H9 (cell line): ENCODE results near the gene ATP12A. TPM values are rescaled to one million over a fixed set of nuclear protein-coding genes. Genes with fewer than 3 reads are reported as not detected.

ENCODE experiments used
- DNase-seq: peaks from one replicate; pipeline ENCODE4 v3.0.0-alpha.2; 2017
- H2AFZ ChIP-seq: one replicate; pipeline ENCODE4 v1.6.1; 2013; ENCODE audit warnings: mild to moderate bottlenecking, low read length, control low read depth, moderate library complexity
- H2AK5ac ChIP-seq: 2 replicates; pipeline ENCODE4 v1.6.1; 2013; ENCODE audit warnings: low read length, control low read depth, mixed read lengths; ENCODE audit not compliant: insufficient read length
- H2BK120ac ChIP-seq: one replicate; pipeline ENCODE4 v1.6.1; 2013; ENCODE audit warnings: low read depth, mild to moderate bottlenecking, low read length, control low read depth, inconsistent platforms; ENCODE audit not compliant: poor library complexity, severe bottlenecking
- H2BK12ac ChIP-seq: 2 replicates; pipeline ENCODE4 v1.6.1; 2013; ENCODE audit warnings: low read length, control low read depth, mixed read lengths, low read depth; ENCODE audit not compliant: insufficient read length
- H2BK15ac ChIP-seq: 2 replicates; pipeline ENCODE4 v1.6.1; 2013; ENCODE audit warnings: low read depth, low read length, control low read depth
- H2BK20ac ChIP-seq: one replicate; pipeline ENCODE4 v1.6.1; 2013; ENCODE audit warnings: low read depth, mild to moderate bottlenecking, low read length, control low read depth, inconsistent platforms; ENCODE audit not compliant: poor library complexity, severe bottlenecking
- H2BK5ac ChIP-seq: 2 replicates; pipeline ENCODE4 v1.6.1; 2013; ENCODE audit warnings: low read length, control low read depth, mixed read lengths; ENCODE audit not compliant: insufficient read length
- H3K14ac ChIP-seq: 2 replicates; pipeline ENCODE4 v1.6.1; 2013; ENCODE audit warnings: low read length, control low read depth; ENCODE audit not compliant: insufficient read depth
- H3K18ac ChIP-seq: 2 replicates; pipeline ENCODE4 v1.6.1; 2013; ENCODE audit warnings: low read depth, mild to moderate bottlenecking, mixed read lengths, low read length, control low read depth; ENCODE audit not compliant: insufficient read length
- H3K23ac ChIP-seq: 2 replicates; pipeline ENCODE4 v1.6.1; 2013; ENCODE audit warnings: low read length, control low read depth, mixed read lengths, low read depth; ENCODE audit not compliant: insufficient read length
- H3K23me2 ChIP-seq: 2 replicates; pipeline ENCODE4 v1.6.1; 2013; ENCODE audit warnings: low read depth, mild to moderate bottlenecking, mixed read lengths, low read length, control low read depth; ENCODE audit not compliant: insufficient read length, poor library complexity, severe bottlenecking
- H3K27ac ChIP-seq: 2 replicates; pipeline ENCODE4 v1.5.1; 2013; ENCODE audit warnings: low read length, control low read depth, mixed read lengths, low read depth; ENCODE audit not compliant: insufficient read length
- H3K27me3 ChIP-seq: 2 replicates; pipeline ENCODE4 v1.6.1; 2013; ENCODE audit warnings: low read length, control low read depth, inconsistent platforms; ENCODE audit not compliant: insufficient read depth
- H3K4ac ChIP-seq: 2 replicates; pipeline ENCODE4 v1.6.1; 2013; ENCODE audit warnings: low read depth, mild to moderate bottlenecking, control low read depth, inconsistent platforms, low read length, moderate library complexity
- H3K4me1 ChIP-seq: 2 replicates; pipeline ENCODE4 v1.6.1; 2013; ENCODE audit warnings: low read length, control low read depth, inconsistent platforms; ENCODE audit not compliant: insufficient read depth
- H3K4me2 ChIP-seq: 2 replicates; pipeline ENCODE4 v1.6.1; 2013; ENCODE audit warnings: low read length, control low read depth, mixed read lengths; ENCODE audit not compliant: insufficient read length, insufficient read depth
- H3K56ac ChIP-seq: 2 replicates; pipeline ENCODE4 v1.6.1; 2013; ENCODE audit warnings: low read depth, mild to moderate bottlenecking, mixed read lengths, low read length, control low read depth; ENCODE audit not compliant: insufficient read length
- H3K79me1 ChIP-seq: 2 replicates; pipeline ENCODE4 v1.6.1; 2013; ENCODE audit warnings: low read depth, mild to moderate bottlenecking, moderate library complexity, low read length, control low read depth, inconsistent platforms; ENCODE audit not compliant: insufficient read depth, poor library complexity, severe bottlenecking
- H3K79me2 ChIP-seq: 2 replicates; pipeline ENCODE4 v1.6.1; 2013; ENCODE audit warnings: low read length, control low read depth, inconsistent platforms; ENCODE audit not compliant: insufficient read depth
- H3K9ac ChIP-seq: 2 replicates; pipeline ENCODE4 v1.6.1; 2013; ENCODE audit warnings: low read length, control low read depth, mixed read lengths; ENCODE audit not compliant: insufficient read length; ENCODE audit errors: extremely low read depth
- H3K9me3 ChIP-seq: one replicate; pipeline ENCODE4 v1.6.1; 2013; ENCODE audit warnings: low read depth, low read length, inconsistent platforms; ENCODE audit not compliant: control insufficient read depth
- H3T11ph ChIP-seq: one replicate; pipeline ENCODE4 v1.6.1; 2013; ENCODE audit warnings: mild to moderate bottlenecking, low read length, control low read depth, inconsistent platforms
- H4K20me1 ChIP-seq: one replicate; pipeline ENCODE4 v1.6.1; 2013; ENCODE audit not compliant: control insufficient read depth, insufficient read length, insufficient read depth
- H4K5ac ChIP-seq: 2 replicates; pipeline ENCODE4 v1.6.1; 2013; ENCODE audit warnings: low read depth, mild to moderate bottlenecking, mixed read lengths, low read length, control low read depth; ENCODE audit not compliant: insufficient read length
- H4K8ac ChIP-seq: replicated peaks from 2 replicates; pipeline ENCODE4 v1.6.1; 2013; ENCODE audit warnings: low read length, control low read depth, mixed read lengths, low read depth; ENCODE audit not compliant: insufficient read length
- H4K91ac ChIP-seq: 2 replicates; pipeline ENCODE4 v1.6.1; 2013; ENCODE audit warnings: low read depth, mild to moderate bottlenecking, moderate library complexity, mixed read lengths, low read length, control low read depth; ENCODE audit not compliant: insufficient read length
- H3K27ac Mint-ChIP-seq, 3 experiments: 2 replicates in 2 of 3; 3 replicates in 1 of 3; pipeline ENCODE4 v1.8.0; 2020 to 2021; ENCODE audit warnings: mixed read lengths in 3 of 3, mild to moderate bottlenecking in 1 of 3, moderate library complexity in 1 of 3
- H3K27me3 Mint-ChIP-seq: 2 replicates; pipeline ENCODE4 v1.8.0; 2021; ENCODE audit warnings: low read depth, mild to moderate bottlenecking, moderate library complexity, mixed read lengths
- H3K36me3 Mint-ChIP-seq, 3 experiments: 2 replicates in 2 of 3; 3 replicates in 1 of 3; pipeline ENCODE4 v1.8.0; 2020 to 2021; ENCODE audit warnings: low read depth in 3 of 3, mixed read lengths in 3 of 3; ENCODE audit not compliant: insufficient read depth in 1 of 3
- H3K4me1 Mint-ChIP-seq, 2 experiments: 2 replicates each; pipeline ENCODE4 v1.8.0; 2020; ENCODE audit warnings: mixed read lengths in 2 of 2
- H3K4me3 Mint-ChIP-seq, 2 experiments: 2 replicates in 1 of 2; 3 replicates in 1 of 2; pipeline ENCODE4 v1.8.0; 2020 to 2021; ENCODE audit warnings: mild to moderate bottlenecking in 2 of 2, mixed read lengths in 2 of 2, moderate library complexity in 1 of 2
- H3K9me3 Mint-ChIP-seq, 2 experiments: 2 replicates in 1 of 2; 3 replicates in 1 of 2; pipeline ENCODE4 v1.8.0; 2020; ENCODE audit warnings: mild to moderate bottlenecking in 2 of 2, mixed read lengths in 2 of 2, moderate library complexity in 1 of 2
- whole genome bisulfite sequencing: extraction: QIAGEN DNeasy Blood & Tissue Kit; methylation state at CpG from one replicate; pipeline ENCODE4 v1.1.7; 2013; ENCODE audit warnings: missing lambda C conversion rate, low lambda C conversion rate, mixed read lengths; ENCODE audit not compliant: insufficient read length; ENCODE audit errors: extremely low coverage; 5-methylcytosine and 5-hydroxymethylcytosine counted together
- total RNA-seq: library from RNA; stranded (reverse); gene quantifications from 2 replicates; pipeline ENCODE4 v1.2.1, GENCODE V29; 2021
- TF ChIP-seq, protein P1 (sequence below): fragments of 200-600 bp; sonication (generic); conservative IDR thresholded peaks from 3 replicates; pipeline ENCODE4 v1.8.0; 2021; ENCODE audit warnings: antibody characterized with exemption, mild to moderate bottlenecking

ATP12A gene
- total RNA-seq, 1 experiment from 2014 or later: 0.94 TPM

DNA sequence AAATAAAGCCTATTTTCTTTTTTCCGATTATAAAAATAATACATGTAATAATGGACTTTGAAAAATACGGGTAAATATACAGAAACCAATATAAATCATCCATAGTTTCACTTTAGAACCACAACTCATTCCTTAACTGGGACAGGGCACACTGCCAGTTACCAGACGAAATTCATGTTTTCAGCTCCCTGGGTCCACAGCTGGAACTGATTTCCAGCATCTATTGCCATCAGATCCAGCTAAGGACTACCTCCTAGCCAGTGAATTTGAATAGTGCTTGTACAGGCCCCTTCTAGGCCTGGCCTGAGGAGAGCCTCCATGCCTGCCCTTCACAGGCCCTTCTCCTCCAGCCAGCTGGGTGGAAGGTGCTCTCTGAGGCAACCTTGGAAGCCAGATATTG is 30.0 kb upstream of the ATP12A start:
- Histone ChIP-seq H3K4me1 (no peaks in the 10 kb centered on the region), H3K9ac (no peak overlapping the region), H3K27me3 (no peaks in the 10 kb centered on the region), H3K4me2 (no peak overlapping the region), H3K18ac (no peak overlapping the region), H3K79me2 (no peaks in the 10 kb centered on the region), H3K23ac (no peak overlapping the region), H4K20me1 (no peaks in the 10 kb centered on the region), H3K4ac (no peak overlapping the region), H3K56ac (no peak overlapping the region), H4K5ac (no peak overlapping the region), H4K8ac (no peak overlapping the region), H2BK5ac (no peak overlapping the region), H2BK20ac (no peak overlapping the region), H3K14ac (no peak overlapping the region), H2BK12ac (no peak overlapping the region), H3K27ac (no peak overlapping the region), H3K79me1 (no peaks in the 10 kb centered on the region), H2BK15ac (no peak overlapping the region), H3T11ph (no peak overlapping the region), H3K9me3 (no peaks in the 10 kb centered on the region), H2BK120ac (no peak overlapping the region), H4K91ac (no peak overlapping the region), H3K23me2 (no peaks in the 10 kb centered on the region), H2AK5ac (no peak overlapping the region), H2AFZ (no peak overlapping the region)
- Mint-ChIP-seq H3K27me3 (peaks cover 2% of the 10 kb centered on the region; the same call in 1 of the 2 replicates), H3K9me3 (peaks cover 0 to 5% of the 10 kb centered on the region in 2 experiments; a peak in 2 of 5 replicates), H3K27ac (no peak overlapping the region), H3K36me3 (peaks cover 0 to 1% (median 0%) of the 10 kb centered on the region in 3 experiments; a peak in 1 of 7 replicates), H3K4me3 (no peak overlapping the region), H3K4me1 (peaks cover 16 to 17% of the 10 kb centered on the region in 2 experiments)
- no CpG with 5 or more reads among the region's 3 CpGs for WGBS
- TF ChIP-seq, protein P1, sequence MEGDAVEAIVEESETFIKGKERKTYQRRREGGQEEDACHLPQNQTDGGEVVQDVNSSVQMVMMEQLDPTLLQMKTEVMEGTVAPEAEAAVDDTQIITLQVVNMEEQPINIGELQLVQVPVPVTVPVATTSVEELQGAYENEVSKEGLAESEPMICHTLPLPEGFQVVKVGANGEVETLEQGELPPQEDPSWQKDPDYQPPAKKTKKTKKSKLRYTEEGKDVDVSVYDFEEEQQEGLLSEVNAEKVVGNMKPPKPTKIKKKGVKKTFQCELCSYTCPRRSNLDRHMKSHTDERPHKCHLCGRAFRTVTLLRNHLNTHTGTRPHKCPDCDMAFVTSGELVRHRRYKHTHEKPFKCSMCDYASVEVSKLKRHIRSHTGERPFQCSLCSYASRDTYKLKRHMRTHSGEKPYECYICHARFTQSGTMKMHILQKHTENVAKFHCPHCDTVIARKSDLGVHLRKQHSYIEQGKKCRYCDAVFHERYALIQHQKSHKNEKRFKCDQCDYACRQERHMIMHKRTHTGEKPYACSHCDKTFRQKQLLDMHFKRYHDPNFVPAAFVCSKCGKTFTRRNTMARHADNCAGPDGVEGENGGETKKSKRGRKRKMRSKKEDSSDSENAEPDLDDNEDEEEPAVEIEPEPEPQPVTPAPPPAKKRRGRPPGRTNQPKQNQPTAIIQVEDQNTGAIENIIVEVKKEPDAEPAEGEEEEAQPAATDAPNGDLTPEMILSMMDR: no peak
- DNase-seq: no peak
